ENCODE results near the gene CCER1. TPM values are rescaled to one million over a fixed set of nuclear protein-coding genes. Genes with fewer than 3 reads are reported as not detected.
"Not testable (repeated sequence)": the region's sequence is repeated elsewhere in the genome, so short reads cannot be mapped to it uniquely, and the experiment has no call there.

CCER1 gene
- not detected for total RNA-seq

GRCh38 chr12:90954921-90955320 is at the start of gene CCER1:
TSS of gene CCER1 (minus strand) at chr12:90955176. CDS start at chr12:90954742, 434 bp downstream.
- ATAC-seq, result no peak

- no peak for ATAC-seq
Measured at GRCh38 chr12:91003737-91004136, 48.8 kb upstream of the CCER1 start.

- no peak for ATAC-seq
Measured at GRCh38 chr12:91001306-91001705, 46.3 kb upstream of the CCER1 start.

GRCh38 chr12:90999966-91000365 is 45.0 kb upstream of the CCER1 start:
- ATAC-seq, result no peak

- no peak for ATAC-seq
Measured at GRCh38 chr12:90999527-90999926, 44.6 kb upstream of the CCER1 start.

GRCh38 chr12:90995010-90995409 is 40.0 kb upstream of the CCER1 start:
- ATAC-seq, result no peak

- no peak for ATAC-seq
Measured at GRCh38 chr12:90991952-90992465, 37.0 kb upstream of the CCER1 start.

- ATAC-seq, result no peak
Measured at GRCh38 chr12:90990611-90991010, 35.6 kb upstream of the CCER1 start.

GRCh38 chr12:90989686-90990111 is 34.7 kb upstream of the CCER1 start:
- no peak for ATAC-seq

- ATAC-seq, result no peak
Measured at GRCh38 chr12:90987520-90987919, 32.5 kb upstream of the CCER1 start.

GRCh38 chr12:90987101-90987500 is 32.1 kb upstream of the CCER1 start:
- no peak for ATAC-seq

GRCh38 chr12:90985331-90985730 is 30.4 kb upstream of the CCER1 start:
- not testable (repeated sequence) for ATAC-seq

GRCh38 chr12:90984114-90984513 is 29.1 kb upstream of the CCER1 start:
- no peak for ATAC-seq

- no peak for ATAC-seq
Measured at GRCh38 chr12:90982170-90982569, 27.2 kb upstream of the CCER1 start.

- ATAC-seq, result no peak
Measured at GRCh38 chr12:90979951-90980350, 25.0 kb upstream of the CCER1 start.

GRCh38 chr12:90979019-90979418 is 24.0 kb upstream of the CCER1 start:
- no peak for ATAC-seq

- peak; percentile 51 for ATAC-seq
Measured at GRCh38 chr12:90978117-90978770, 23.3 kb upstream of the CCER1 start.

GRCh38 chr12:90977224-90977623 is 22.2 kb upstream of the CCER1 start:
- no peak for ATAC-seq

GRCh38 chr12:90974286-90974685 is 19.3 kb upstream of the CCER1 start:
- no peak for ATAC-seq

- ATAC-seq, result no peak
Measured at GRCh38 chr12:90972226-90972625, 17.2 kb upstream of the CCER1 start.

GRCh38 chr12:90970911-90971310 is 15.9 kb upstream of the CCER1 start:
- ATAC-seq, result no peak

- ATAC-seq, result no peak
Measured at GRCh38 chr12:90970471-90970870, 15.5 kb upstream of the CCER1 start.

GRCh38 chr12:90969851-90970250 is 14.9 kb upstream of the CCER1 start:
- ATAC-seq, result no peak

- no peak for ATAC-seq
Measured at GRCh38 chr12:90969346-90969745, 14.4 kb upstream of the CCER1 start.

- ATAC-seq, result no peak
Measured at GRCh38 chr12:90965204-90965603, 10.2 kb upstream of the CCER1 start.
